Measurements from ENCODE around the gene KCNK16.

DNA sequence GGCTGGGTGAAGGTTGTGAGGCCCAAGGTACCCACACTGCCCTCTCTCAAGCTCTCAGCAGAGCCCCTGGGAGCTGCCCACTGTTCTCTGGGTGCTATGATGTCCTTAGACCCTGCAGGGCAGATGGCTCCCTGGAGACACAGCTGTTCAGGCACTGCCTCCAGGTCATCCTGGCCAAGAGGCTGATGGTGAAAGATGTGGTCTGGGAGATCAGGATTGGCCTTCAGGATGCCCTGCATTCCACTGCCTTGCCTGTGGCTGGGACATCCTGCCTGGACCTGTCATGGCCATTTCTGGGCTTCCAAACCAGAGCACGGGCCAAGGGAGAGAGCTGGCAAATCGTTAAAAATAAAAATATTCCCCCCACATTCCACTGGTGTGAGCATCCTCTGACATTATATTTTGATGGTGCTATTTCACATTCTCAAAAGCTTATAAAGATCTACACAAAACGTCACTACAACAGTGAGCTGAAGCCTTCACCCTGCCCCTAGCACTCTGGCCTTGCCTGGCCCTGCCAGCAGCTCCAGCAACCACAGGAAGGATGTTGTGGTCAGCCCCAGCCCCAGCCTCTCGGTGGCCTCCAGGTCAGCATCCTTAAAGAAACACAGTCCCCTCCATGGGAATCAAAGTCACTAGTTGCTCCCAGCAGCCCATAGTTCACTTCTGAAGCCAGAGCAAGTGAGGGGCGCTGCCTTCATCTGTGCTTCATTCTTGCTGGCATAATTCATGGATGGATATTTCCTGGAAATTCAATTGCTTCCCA, 13.5 kb upstream of the KCNK16 start:
- no peak for TF ChIP-seq CTCF (conservative IDR thresholded peaks at IDR 0.05)
- TF ChIP-seq EZH2 (IDR thresholded peaks at IDR 0.05; ENCODE audit: low read depth) = no peak

Data from PC-9 (cell line).